IMR-90 (cell line): ENCODE results near the gene CYSTM1. TPM values are rescaled to one million over a fixed set of nuclear protein-coding genes. Genes with fewer than 3 reads are reported as not detected.

Experiments
- ATAC-seq: fragments of 200-7000 bp; cut with Tn5 transposase; 2 replicates; pipeline ENCODE4 v1.9.1; 2020; ENCODE audit warnings: low read depth, mild to moderate bottlenecking, moderate library complexity
- BruUV-seq: library from RNA; stranded (reverse); fragments of 400-500 nt; replicated peaks from 2 replicates; lab custom pipeline; 2021; lab: Mats Ljungman, UMichigan
- CTCF ChIA-PET: fragments of 300-600 bp; formaldehyde crosslinking; extraction: SDS; loops from one replicate; lab custom pipeline; 2021; ENCODE audit warnings: antibody characterized with exemption; lab: Yijun Ruan, JAX
- POLR2A ChIA-PET: fragments of 300-600 bp; sonication (Branson Sonifier 250); formaldehyde crosslinking; loops from one replicate; lab custom pipeline; 2022; ENCODE audit warnings: antibody characterized with exemption; ENCODE audit not compliant: unreplicated experiment; lab: Charles Lee
- DNase-seq: peaks from one replicate; pipeline ENCODE4 v3.0.0; 2013
- H2AFZ ChIP-seq: replicated peaks from 2 replicates; pipeline ENCODE3; 2013; ENCODE audit warnings: low read length, mild to moderate bottlenecking; ENCODE audit not compliant: poor library complexity
- H2AK5ac ChIP-seq: 2 replicates; pipeline ENCODE4 v1.6.1; 2013; ENCODE audit warnings: low read depth, low read length, inconsistent platforms
- H2AK9ac ChIP-seq: replicated peaks from 2 replicates; pipeline ENCODE3; 2013; ENCODE audit warnings: mild to moderate bottlenecking, low read depth, low read length, moderate library complexity; ENCODE audit not compliant: poor library complexity
- H2BK120ac ChIP-seq: 2 replicates; pipeline ENCODE4 v1.6.1; 2013; ENCODE audit warnings: low read depth, low read length, inconsistent platforms
- H2BK15ac ChIP-seq: 3 replicates; pipeline ENCODE4 v1.6.1; 2013; ENCODE audit warnings: low read depth, low read length, inconsistent platforms
- H2BK20ac ChIP-seq: 2 replicates; pipeline ENCODE4 v1.6.1; 2013; ENCODE audit warnings: low read depth, mild to moderate bottlenecking, inconsistent platforms, low read length, moderate library complexity
- H2BK5ac ChIP-seq: 2 replicates; pipeline ENCODE4 v1.6.1; 2013; ENCODE audit warnings: mild to moderate bottlenecking, low read depth, low read length, inconsistent platforms; ENCODE audit not compliant: poor library complexity, severe bottlenecking
- H3K14ac ChIP-seq: replicated peaks from 2 replicates; pipeline ENCODE4 v1.6.1; 2013; ENCODE audit warnings: low read depth, low read length, inconsistent platforms
- H3K18ac ChIP-seq: 2 replicates; pipeline ENCODE4 v1.6.1; 2013; ENCODE audit warnings: low read depth, low read length, control low read depth
- H3K23ac ChIP-seq: 2 replicates; pipeline ENCODE4 v1.6.1; 2013; ENCODE audit warnings: low read depth, low read length, inconsistent platforms
- H3K27ac ChIP-seq: 2 replicates; pipeline ENCODE4 v1.5.1; 2013; ENCODE audit warnings: mild to moderate bottlenecking, control low read depth, low read length; ENCODE audit not compliant: insufficient read depth
- H3K27me3 ChIP-seq: 2 replicates; pipeline ENCODE4 v1.6.1; 2013; ENCODE audit warnings: low read length; ENCODE audit not compliant: control insufficient read depth, insufficient read depth
- H3K36me3 ChIP-seq: 2 replicates; pipeline ENCODE4 v1.6.1; 2013; ENCODE audit warnings: low read length, mixed read lengths; ENCODE audit not compliant: control insufficient read depth, insufficient read depth
- H3K4ac ChIP-seq: 2 replicates; pipeline ENCODE4 v1.6.1; 2013; ENCODE audit warnings: low read depth, low read length, inconsistent platforms
- H3K4me1 ChIP-seq: 2 replicates; pipeline ENCODE4 v1.6.1; 2013; ENCODE audit warnings: low read length, mixed read lengths; ENCODE audit not compliant: control insufficient read depth, insufficient read depth
- H3K4me2 ChIP-seq: 2 replicates; pipeline ENCODE4 v1.6.1; 2013; ENCODE audit warnings: low read depth, mild to moderate bottlenecking, control low read depth, low read length, moderate library complexity
- H3K4me3 ChIP-seq: 2 replicates; pipeline ENCODE4 v1.5.1; 2013; ENCODE audit warnings: low read depth, mild to moderate bottlenecking, control low read depth, low read length, moderate library complexity; ENCODE audit not compliant: insufficient read depth
- H3K56ac ChIP-seq: 2 replicates; pipeline ENCODE4 v1.6.1; 2013; ENCODE audit warnings: low read length, inconsistent platforms; ENCODE audit not compliant: insufficient read depth; ENCODE audit errors: extremely low read depth
- H3K79me1 ChIP-seq, 2 experiments: 2 replicates each; pipeline ENCODE4 v1.6.1; 2013; ENCODE audit warnings: low read length in 2 of 2, inconsistent platforms in 1 of 2, low read depth in 1 of 2
- H3K9ac ChIP-seq: 2 replicates; pipeline ENCODE4 v1.6.1; 2013; ENCODE audit warnings: low read depth, low read length, control low read depth
- H3K9me1 ChIP-seq: 2 replicates; pipeline ENCODE4 v1.6.1; 2013; ENCODE audit warnings: low read length, inconsistent platforms; ENCODE audit not compliant: insufficient read depth
- H3K9me3 ChIP-seq: 2 replicates; pipeline ENCODE4 v1.6.1; 2013; ENCODE audit warnings: low read length; ENCODE audit not compliant: control insufficient read depth, insufficient read depth
- H4K20me1 ChIP-seq: 2 replicates; pipeline ENCODE4 v1.6.1; 2013; ENCODE audit warnings: low read length, inconsistent platforms; ENCODE audit not compliant: insufficient read depth
- H4K5ac ChIP-seq: 2 replicates; pipeline ENCODE4 v1.6.1; 2013; ENCODE audit warnings: mild to moderate bottlenecking, low read depth, low read length, control low read depth
- H4K8ac ChIP-seq, 2 experiments: 2 replicates each; pipeline ENCODE4 v1.6.1; 2013; ENCODE audit warnings: low read depth in 2 of 2, low read length in 2 of 2, control low read depth in 1 of 2, inconsistent platforms in 1 of 2
- H4K91ac ChIP-seq: 2 replicates; pipeline ENCODE4 v1.6.1; 2013; ENCODE audit warnings: low read depth, low read length, inconsistent platforms; ENCODE audit not compliant: insufficient read depth
- CHD1 ChIP-seq: IDR thresholded peaks from 2 replicates; pipeline ENCODE4 v1.6.1; 2012; ENCODE audit warnings: low read depth, low read length, improper control_type of control experiment
- FOS ChIP-seq: fragments of 150-350 bp; IDR thresholded peaks from 2 replicates; pipeline ENCODE4 v1.6.1; 2016; ENCODE audit warnings: low read depth, low read length
- NFE2L2 ChIP-seq: fragments of 150-350 bp; IDR thresholded peaks from 2 replicates; pipeline ENCODE4 v1.6.1; 2016; ENCODE audit warnings: low read depth, mild to moderate bottlenecking, low read length
- dilution Hi-C: fragments of 300-500 bp; cut with HindIII; formaldehyde crosslinking; loops from one replicate; pipeline ENCODE4 v1.14.3; 2018; ENCODE audit warnings: low sequenced_read_pairs; ENCODE audit not compliant: unreplicated experiment
- in situ Hi-C: fragments of 300-500 bp; cut with MboI; formaldehyde crosslinking; loops from 3 replicates; pipeline ENCODE4 v1.14.3; 2019; ENCODE audit warnings: low sequenced_read_pairs, inconsistent platforms, mixed read lengths
- intact Hi-C: fragments of 100-400 bp; cut with micrococcal nuclease; formaldehyde crosslinking; loops from 2 replicates; pipeline ENCODE4 v1.10.0; 2022
- polyA plus RNA-seq, 3 experiments: library from polyadenylated mRNA; depleted of rRNA; stranded (reverse); fragments of >200 nt; gene quantifications; 2 replicates each; pipeline ENCODE4 v1.2.3, GENCODE V29; 2012; ENCODE audit warnings: low replicate concordance in 1 of 3
- total RNA-seq: library from RNA; depleted of rRNA; stranded (reverse); fragments of >200 nt; gene quantifications from 2 replicates; pipeline ENCODE4 v1.2.3, GENCODE V29; 2012
- TF ChIP-seq, protein P1 (sequence below): conservative IDR thresholded peaks from 2 replicates; pipeline ENCODE4 v1.5.1; 2012; ENCODE audit warnings: mild to moderate bottlenecking, low read depth, low read length, improper control_type of control experiment

CYSTM1 gene
- total and polyA plus RNA-seq, 2 of the 4 experiments (the other 2 are of a cell fraction), result 7.3 to 15.0 TPM

DNA sequence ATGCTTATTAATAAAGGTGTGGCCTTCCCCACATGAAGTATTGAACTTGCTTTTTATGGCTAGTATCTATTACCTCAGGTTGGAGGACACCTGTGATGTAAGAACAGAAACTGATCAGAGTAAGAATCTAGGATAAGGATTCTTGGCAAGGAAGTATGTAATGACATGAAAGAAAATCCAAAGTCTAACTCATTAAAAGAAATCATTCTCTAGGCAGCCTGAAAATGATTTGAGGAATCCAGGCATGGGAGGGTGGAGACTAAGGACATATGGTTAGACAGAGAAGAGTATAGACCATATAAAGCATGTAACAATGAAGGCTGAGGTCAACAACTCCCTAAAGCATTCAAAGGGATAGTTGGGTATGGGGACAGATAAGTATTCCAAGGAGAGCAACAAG, 95.0 kb downstream of the CYSTM1 start:
- ChIA-PET POLR2A (no interaction called here), CTCF (no interaction called here)
- Histone ChIP-seq H3K4me2 (no peak overlapping the region), H2BK120ac (no peak overlapping the region), H3K27ac (no peak overlapping the region), H3K56ac (no peak overlapping the region), H2BK5ac (no peak overlapping the region), H2BK20ac (no peak overlapping the region), H4K5ac (no peak overlapping the region), H2AK5ac (no peak overlapping the region), H3K4me3 (no peak overlapping the region), H3K4me1 (no peaks in the 10 kb centered on the region), H3K4ac (no peak overlapping the region), H2AFZ (no peak overlapping the region), H2BK15ac (no peak overlapping the region), H4K91ac (no peak overlapping the region), H2AK9ac (no peak overlapping the region), H3K9me3 (no peaks in the 10 kb centered on the region), H3K36me3 (peaks cover 2% of the 10 kb centered on the region; the same call in 1 of the 2 replicates), H3K27me3 (no peaks in the 10 kb centered on the region), H3K79me1 (peaks cover 17 to 38% of the 10 kb centered on the region in 2 experiments), H3K14ac (no peak overlapping the region), H3K9me1 (0 out of 2 replicates have a peak, but pooled peaks cover 6% of the 10 kb centered on the region), H3K18ac (no peak overlapping the region), H4K20me1 (0 out of 2 replicates have a peak, but pooled peaks cover 8% of the 10 kb centered on the region), H3K23ac (no peak overlapping the region), H3K9ac (no peak overlapping the region), H4K8ac (no peak overlapping the region)
- DNase-seq, result no peak
- dilution Hi-C loops, result no loop called here
- TF ChIP-seq FOS (no peak), CHD1 (no peak), NFE2L2 (no peak)
- TF ChIP-seq, protein P1, sequence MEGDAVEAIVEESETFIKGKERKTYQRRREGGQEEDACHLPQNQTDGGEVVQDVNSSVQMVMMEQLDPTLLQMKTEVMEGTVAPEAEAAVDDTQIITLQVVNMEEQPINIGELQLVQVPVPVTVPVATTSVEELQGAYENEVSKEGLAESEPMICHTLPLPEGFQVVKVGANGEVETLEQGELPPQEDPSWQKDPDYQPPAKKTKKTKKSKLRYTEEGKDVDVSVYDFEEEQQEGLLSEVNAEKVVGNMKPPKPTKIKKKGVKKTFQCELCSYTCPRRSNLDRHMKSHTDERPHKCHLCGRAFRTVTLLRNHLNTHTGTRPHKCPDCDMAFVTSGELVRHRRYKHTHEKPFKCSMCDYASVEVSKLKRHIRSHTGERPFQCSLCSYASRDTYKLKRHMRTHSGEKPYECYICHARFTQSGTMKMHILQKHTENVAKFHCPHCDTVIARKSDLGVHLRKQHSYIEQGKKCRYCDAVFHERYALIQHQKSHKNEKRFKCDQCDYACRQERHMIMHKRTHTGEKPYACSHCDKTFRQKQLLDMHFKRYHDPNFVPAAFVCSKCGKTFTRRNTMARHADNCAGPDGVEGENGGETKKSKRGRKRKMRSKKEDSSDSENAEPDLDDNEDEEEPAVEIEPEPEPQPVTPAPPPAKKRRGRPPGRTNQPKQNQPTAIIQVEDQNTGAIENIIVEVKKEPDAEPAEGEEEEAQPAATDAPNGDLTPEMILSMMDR, result no peak
- no peak for ATAC-seq
- in situ Hi-C loops, result no loop called here
- BruUV-seq, result no TSS peak
- intact Hi-C loops, result no loop called here
